ENCODE results near the gene ACTR1B.
"Not testable (repeated sequence)": the region's sequence is repeated elsewhere in the genome, so short reads cannot be mapped to it uniquely, and the experiment has no call there.

ACTR1B gene

DNA sequence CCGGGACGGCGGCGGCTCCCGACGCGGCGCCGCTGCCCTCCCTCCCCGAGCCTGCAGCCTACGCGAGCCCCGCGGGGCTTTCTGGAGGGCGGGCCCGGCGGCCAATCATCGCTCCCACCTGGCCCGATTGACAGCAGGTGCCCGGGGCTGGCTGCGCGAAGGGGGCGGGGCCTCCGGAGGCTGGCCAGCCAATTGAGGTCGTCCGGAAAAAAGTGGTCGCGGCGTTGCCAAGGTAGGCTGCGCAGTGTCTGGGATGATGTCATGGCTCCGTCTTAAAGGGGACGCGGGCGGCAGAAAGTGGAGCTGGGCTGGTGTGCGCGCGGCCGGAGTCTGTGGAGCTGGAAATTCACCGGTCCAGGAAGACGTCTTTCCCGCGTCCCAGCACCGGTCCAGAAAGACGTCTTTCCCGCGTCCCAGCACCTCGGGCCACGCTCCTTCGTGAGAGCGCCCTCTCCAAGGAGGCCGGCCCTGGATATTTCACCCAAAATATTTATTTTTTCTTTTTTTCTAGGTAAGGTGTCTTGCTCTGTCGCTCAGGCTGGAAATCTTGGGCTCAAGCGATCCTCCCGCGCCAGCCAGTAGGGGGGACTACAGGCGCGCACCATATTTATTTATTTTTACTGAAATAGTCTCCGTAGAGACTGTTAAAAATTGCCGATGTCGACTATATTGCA, at the start of gene ACTR1B:
ACTR1B (minus strand) TSS at position 83 of the 674 bp plus-strand sequence. CDS start 154 bp downstream, outside the sequence.
- peak; percentile 98 for DNase-seq

DNA sequence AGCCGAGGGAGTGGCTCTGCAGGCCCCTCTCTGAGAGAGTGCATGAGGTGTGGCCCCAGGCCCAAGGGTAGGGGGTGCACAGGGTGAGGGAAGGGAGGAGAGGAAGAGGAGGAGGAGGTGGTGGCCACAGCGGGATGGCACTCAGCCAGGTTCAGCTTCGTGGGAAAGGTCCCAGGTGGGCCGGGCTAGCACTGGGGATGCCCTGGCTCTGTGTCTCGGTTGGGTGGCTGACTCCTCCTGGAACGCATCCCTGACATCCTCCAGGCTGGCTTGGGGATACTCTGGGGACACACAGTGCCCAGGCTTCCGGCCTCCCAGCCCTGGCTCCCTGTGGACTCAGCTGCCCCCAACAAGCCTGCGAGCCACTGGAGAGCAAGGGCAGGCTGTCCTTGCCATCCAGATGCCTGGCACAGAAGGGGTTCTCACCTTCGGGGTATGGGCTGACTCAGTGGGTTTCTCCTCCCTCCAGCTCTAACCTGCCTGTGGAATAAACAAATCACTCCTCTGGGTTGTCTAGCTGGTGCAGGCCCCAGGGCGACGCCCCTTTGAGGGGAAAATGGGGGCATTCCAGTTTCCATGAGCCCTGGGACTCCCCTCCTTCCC, 49.0 kb upstream of the ACTR1B start:
- DNase-seq: no peak

DNA sequence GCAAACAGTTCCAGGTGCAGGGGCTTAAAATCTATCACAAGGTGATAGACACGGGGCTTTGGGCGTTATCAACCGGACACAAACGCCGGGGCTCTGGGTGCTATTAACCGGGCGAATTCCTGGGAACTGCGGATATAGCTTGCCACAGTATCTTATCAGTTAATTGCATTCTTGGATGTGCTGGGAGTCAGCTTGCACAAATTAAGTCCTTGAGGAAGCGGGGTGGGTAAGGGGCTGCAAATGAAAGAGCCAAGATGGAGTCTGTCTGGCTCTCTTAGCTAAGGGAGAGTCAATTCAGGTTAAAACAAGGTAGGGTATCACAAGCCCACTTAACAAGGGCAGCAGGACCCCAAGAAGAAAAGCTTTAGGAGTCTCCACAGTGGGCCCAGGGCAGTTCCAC, 48.3 kb upstream of the ACTR1B start:
- not testable (repeated sequence) for DNase-seq

DNA sequence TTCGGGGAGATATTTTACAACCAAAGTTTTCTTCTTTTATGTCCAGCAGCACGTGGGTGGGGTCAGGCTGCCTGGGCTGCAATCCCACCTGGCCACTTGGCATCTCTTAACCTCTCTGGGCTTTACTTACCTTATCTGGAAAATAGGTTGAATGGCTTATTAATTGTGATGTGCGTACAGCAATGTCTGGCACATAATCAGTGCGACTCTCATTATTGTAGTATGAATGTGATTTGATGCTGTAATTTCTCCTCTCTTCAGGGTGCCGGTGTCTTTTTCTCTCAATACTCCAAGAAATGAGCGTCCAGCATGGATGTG, 47.5 kb upstream of the ACTR1B start:
- no peak for DNase-seq

DNA sequence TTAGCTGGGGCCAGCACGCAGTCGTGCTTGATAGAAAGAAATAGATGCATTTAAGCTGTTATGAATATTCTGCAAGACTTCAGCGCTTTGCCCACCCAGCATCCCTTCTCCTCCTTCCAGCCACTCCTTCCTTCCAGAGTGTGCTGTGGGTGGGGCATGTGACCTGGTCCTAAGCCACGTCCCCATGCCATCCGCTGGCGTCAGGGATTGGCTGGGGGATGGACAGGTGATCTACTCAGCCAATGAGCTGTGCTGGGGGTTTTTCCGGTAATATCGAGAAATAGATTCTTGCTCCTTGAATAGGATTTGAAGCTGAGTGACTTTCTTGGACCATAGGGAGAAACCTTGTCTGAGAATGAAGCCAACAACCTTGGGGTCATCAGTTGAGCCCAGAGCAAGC, 44.8 kb upstream of the ACTR1B start:
- no peak for DNase-seq

DNA sequence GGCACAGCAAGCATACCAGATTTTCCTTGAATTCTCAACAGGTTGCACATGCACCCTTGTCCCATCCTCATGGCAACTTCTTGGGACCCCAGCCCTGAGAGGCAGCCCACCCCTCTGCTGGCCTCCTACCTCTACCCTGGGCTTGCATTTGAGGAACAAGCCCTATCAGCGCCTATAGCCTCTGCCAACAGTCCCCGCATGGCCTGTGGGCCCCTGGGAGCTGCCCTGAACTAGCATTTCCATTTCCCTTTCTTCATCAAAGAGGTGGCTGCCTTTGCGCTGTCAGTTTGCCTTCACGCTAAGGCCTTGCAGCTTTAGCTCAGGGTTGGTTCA, 44.2 kb upstream of the ACTR1B start:
- DNase-seq: no peak

DNA sequence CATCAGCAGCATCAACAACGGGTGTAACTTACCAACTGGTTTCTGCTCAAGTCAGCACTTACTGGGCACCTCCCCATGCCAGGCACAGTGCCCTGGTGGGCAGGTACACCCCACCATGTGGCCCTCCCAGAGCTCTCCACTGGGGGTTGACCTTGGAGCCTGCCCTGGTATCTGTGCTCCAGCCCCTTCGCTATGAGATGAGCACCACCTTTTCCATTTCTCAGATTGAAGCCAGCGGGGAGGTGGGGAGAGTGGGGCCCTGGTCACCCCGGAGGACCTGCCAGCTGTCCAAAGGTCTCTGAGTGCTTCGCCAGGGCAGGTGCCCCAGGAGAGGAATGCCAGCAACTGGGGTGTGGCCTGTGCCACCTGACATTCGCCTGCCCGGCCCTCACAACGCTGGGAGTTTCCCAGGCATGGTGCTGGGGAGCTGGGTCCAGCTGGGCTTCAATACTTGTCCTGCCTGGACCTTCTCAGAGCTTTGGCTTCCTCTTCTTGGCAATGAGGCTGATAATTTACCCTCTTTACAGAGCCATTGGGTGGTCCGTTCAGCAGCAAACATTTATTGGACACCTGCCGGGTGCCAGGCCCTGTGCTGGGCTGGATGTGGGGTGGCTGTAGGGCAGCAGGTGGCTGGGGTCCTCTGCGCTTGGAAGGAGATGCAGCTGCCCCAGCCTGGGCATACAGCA, 43.7 kb upstream of the ACTR1B start:
- DNase-seq: no peak

DNA sequence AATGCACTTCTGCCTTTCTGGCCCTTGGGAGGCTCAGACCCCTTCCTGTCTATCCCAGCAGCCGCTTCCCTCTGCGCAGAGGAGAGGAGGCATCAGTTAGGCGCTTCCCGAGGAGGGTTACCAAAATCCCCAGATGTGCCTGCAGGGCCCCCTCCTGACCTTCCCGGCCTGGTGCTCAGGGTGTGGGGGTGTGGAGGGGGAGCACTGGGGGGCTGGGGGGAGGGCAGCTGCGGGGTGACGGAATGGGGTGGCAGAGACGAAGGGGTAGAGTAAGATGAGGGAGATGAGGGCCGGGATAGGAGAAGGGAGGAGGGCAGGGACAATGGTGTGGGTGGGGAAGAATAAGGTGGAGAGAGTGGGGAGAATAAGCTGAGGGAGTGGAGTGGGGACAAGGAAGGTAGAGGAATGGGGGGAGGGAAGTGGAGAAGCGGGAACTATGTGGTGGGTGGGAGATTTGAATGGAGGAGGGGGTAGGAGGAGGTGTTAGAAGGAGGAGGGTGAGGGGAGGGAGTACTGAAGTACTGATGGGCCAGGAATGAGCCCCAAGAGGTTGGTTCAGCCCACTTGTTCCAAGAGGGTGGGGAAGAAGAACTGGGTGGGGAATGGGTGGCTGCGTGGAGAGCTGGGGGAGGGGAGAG, 43.0 kb upstream of the ACTR1B start:
- DNase-seq: no peak

DNA sequence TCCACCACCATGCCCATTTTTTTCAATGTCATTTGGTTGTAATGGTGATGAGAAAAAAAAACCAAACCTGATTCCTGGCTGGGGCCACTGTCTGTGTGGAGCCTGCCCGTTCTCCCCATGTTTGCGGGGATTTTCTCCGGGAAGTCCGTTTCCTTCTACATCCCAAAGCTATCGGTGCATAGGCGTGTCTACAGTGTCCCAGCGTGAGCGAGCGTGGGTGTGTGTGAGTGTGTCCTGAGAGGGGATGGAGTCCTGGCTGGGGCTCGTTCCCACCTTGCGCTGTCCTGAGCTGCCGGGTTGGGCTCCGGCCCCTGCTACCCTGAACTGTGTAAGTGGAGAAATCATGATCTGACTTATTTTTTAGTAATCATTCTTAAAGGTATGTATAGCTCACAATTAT, 42.3 kb upstream of the ACTR1B start:
- no peak for DNase-seq

DNA sequence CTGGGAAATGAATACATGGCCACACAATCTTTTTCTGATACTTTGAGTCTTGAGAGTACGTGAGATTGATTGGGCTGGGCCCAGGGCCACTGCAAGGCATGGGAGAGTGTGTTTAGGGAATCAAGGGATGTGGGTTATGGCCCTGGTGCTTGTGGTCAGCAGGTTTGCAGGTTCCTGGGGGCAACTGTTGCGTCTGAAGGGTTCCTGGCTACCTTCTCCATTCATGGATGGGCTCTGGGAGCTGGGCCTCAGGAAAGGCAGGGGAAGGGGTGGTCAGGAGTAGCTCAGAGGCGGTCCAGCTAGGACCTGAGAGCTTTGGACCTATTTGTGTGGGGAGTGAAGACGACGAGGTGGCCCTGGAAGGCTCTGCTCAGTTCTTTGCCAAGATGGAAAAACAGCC, 41.1 kb upstream of the ACTR1B start:
- DNase-seq: no peak

DNA sequence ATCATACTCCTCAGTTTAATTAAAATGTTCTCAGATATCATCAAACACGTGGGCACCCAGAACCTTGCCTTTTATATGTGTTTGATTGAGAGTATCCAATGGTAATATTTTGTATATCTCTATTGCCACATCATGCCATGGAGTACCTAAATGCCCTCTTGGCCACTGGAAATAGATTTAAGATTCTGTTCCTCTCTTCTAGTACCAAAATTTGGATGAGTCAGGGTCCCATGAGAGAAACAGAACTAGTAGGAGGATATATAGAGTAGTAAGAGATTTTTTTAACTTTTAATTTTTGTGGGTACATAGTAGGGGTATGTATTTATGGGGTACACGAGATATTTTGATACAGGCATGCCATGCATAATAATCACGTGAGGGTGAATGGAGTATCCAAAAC, 39.9 kb upstream of the ACTR1B start:
- no peak for DNase-seq

DNA sequence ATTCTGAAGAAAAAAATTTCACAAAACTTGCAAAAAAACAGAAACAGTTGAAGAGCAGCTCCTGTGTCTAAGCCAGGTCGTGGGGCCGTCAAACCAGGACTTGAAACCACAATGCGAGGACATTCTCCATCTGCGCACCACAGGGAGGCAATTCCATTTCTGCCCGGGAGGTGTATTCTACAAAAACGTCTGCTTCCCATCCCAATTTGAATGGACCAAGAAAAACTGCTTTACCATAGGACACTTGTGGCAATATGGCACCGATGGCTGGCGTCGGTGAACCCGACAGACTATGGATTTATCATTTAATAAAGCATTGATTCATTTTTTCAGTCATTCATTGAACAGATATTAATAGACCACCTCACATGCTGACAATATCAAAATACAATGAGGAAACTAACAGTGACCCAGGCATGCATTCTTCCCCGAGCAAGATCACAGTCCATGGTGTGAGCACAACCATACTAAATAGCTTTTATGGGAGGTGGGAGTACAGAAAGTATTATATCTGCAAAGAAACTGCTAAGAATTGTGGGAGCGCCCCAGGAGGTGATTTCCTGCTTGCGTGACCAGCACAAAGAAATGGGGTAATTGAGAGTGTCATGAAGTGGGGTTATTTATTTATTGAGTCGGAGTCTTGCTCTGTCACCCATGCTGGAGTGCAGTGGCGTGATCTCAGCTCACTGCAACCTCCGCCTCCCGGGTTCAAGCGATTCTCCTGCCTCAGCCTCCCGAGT, 39.1 kb upstream of the ACTR1B start:
- DNase-seq: no peak

DNA sequence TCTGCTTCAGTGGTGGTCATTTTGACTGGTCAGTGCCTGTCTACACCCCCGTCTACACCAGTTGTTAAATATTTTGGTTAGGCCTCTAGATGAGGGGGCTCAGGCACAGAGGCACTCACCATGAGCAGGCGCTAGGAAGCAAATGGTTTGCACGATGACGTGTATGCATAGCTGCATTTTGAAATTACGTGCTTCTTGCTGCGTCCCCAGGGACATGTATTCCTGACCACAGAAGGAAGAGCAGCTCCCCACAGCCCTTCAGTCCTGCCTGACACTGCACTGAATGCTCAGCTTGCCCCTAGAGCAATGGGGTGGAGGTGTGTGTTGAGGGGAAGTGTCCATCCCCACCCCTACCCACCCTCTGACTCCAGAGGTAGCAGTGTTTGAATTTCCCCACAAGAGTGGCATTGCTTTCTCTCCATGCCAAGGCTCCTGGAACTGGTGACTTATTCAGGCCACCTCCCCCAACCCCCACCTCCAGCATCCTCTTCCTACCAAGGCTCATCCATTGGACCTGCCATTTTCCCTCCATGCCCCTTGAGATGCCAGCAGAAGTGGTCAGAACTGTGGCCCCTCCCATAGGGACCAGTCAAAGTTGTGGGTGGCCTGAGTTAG, 38.1 kb upstream of the ACTR1B start:
- no peak for DNase-seq

DNA sequence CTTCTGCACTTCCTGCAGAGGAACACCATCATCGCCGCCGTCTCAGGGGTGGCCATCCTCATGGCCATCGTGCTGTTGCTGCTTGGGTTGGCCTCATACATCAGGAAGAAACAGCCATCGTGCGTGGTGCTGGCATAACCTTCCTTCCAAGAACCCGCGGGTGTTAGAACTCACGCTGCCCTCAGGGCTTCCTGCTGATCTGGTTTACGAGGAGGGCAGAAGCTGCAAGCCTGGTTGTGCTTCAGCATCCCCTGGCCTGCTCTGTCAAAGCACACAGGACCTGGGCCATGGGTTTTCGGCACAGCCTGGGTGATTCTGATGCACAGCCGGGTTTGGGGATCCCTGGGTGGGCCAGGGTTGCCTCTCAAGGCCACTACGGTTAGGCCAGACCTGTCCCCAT, 37.3 kb upstream of the ACTR1B start:
- no peak for DNase-seq

DNA sequence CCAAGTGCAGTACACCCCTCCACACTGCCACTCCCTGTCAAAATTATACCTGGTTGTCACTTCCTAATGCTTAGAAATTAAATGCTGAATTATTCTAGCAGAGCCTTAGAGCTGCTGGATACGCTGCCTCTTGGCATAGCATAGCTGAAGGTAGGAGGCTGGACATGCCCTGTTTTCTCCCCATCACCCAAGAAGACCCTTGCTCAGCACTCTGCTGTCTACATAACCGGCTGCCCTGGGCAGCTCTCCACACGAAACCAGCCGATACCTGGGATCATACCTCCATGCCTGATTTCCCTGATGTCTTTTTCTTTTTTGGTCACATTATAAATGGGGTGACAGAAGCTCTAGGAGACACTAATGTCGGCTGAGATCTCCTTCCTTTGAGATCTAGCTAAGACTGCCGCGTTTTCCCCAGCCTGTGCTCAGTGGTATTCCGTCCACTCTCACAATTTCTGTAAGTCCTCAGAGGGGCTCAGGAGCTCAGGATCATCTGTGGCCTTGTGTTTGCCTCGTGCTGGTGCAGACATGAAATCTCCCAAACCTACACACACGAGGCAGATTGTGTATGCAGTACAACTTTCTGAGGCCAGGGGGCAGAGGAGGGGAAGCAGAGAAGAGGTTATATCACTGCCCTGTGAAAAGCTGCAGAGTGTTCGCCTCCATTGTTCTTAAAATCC, 36.1 kb upstream of the ACTR1B start:
- peak; percentile 15 for DNase-seq

DNA sequence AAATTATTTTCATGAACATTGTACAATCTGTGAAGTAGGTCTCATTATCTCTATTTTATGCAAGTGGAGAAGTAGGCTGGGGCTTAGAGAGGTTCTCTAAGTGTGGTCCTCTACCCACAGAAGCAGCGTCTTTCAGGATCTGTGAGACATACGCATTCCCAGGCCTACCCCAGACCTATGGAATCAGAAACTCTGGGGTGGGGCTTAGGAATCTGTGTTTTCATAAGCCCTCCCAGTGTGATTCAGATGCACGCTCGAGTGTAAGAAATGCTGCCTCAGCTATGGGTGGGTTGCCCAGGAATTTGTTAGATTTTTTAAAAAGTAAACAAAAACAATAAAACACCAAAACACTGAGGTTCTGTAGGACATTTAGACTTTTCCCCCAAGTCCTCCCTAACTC, 34.7 kb upstream of the ACTR1B start:
- no peak for DNase-seq

DNA sequence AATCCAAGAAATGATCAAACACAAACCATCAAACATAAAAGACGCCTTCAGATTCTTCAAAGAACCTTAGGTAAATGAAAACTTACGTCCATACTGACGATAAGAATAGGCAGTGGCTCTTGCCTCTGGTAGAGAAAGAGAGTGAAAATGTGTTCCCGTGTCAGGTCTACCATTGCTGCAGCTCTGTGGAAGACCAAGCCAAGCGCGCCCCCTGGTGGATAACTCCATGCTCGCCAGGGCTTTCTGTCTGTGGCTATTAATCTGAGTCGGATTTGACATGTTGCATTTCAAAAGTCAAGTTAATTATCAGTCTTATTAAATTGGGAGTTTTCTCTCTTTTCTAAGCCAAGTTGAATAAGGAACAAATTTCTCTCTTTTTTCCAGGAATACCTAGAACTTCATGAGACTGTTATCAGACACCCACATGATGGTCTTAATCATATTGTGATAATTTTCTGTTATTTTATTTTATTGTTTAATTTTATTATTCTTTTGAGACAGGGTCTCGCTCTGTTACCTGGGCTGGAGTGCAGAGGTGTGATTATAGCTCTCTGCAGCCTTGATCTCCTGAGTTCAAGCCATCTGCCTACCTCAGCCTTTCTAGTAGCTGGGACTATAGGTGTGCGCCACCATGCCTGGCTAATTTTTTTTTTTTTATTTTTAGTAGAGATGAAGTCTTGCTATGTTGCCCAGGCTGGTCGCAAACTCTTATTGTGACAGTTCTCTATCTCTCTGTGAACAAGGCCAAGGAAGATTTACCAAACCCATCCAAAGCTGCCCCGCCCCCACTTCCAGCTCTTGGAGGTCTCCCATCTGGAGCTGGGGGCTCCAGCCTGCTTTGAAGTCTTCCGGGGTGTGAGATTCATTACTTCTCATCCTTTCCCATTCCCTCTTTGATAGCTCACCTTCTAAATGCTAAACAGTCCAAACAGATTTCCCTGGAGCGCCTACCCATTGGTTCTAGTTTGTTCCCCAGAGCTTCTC, 33.7 kb upstream of the ACTR1B start:
- peak; percentile 56 for DNase-seq

DNA sequence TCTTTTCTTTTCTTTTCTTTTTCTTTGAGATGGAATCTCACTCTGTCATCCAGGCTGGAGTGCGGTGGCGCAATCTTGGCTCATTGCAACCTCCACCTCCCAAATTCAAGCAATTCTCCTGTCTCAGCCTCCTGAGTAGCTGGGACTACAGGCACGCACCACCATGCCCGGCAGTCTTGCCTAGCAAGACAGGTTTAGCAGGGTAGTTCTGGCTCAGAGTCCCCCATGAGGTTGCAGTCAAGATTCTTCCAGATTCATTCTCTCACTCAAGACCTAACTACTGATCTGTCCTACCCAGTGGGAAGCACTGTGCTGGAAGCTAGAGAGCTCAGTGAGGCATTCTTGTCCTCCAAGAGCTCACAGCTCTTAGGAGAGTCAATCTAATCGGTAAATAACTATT, 31.9 kb upstream of the ACTR1B start:
- DNase-seq: no peak

DNA sequence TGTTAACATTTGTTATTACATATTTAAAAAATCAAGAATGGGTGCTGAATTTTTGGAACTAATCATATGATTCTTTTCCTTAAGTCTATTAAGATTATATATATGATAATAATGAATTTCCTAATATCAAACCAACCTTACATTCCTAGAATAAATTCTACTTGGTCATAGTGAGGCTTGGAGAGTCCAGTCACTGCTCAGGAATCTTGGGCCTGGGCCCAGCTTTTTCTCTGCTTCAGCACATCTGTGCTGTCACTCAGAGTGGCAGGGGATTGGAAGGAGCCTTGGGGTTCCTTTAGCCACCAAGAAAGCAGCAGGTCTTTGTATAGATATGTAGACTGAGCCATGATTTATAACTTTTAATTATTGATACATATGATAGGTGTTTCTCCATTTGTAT, 29.6 kb upstream of the ACTR1B start:
- DNase-seq: no peak

DNA sequence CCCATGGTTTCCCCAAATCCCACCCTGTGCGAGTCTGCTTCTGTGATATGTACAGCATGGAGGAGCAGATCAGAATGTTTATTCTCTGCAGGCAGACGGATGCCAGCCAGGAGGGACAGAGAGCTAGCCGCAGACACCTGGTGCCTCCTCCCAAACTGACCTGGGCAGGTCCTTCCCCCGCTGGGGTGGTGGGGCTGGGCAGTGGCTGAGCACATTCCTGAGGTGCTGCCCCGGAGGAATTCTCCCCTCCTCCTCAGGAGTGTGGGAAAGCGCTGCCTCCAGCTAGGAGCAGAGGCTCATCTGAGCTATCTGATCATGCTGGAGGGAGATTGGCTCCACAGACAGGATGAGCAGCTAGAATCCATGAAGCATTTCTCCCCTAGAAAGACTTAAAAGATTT, 27.3 kb upstream of the ACTR1B start:
- no peak for DNase-seq
